HG03097 (cell line): Measurements from ENCODE around the gene SCN1A.

Experiments used
- ATAC-seq: cut with Tn5 transposase; IDR thresholded peaks from one replicate; pipeline ENCODE4 v1.9.1; 2021; ENCODE audit not compliant: unreplicated experiment, low FRiP score

Gene SCN1A

GRCh38 chr2:166084301-166084700, 43.5 kb downstream of the SCN1A start:
- no peak for ATAC-seq

GRCh38 chr2:166082736-166083135, 45.1 kb downstream of the SCN1A start:
- no peak for ATAC-seq

DNA sequence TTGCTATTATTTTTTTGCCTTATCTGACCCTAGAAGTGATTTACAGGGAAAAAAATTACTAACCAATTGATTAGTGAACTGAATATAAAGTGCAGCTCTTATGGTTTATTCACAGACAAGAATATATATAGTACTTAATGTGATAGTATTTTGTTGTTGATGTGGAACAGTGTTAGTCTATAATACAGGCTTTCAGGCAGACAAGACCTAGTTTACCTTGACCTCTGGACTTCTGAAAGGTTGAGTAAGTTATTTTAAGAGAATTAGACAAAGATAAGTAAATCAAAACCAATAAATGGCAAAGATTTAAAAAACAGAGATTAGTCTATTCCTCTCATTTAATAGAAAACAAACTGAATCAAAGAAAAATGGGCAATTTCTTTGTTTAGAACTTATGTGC, 46.0 kb downstream of the SCN1A start:
- no peak for ATAC-seq

DNA sequence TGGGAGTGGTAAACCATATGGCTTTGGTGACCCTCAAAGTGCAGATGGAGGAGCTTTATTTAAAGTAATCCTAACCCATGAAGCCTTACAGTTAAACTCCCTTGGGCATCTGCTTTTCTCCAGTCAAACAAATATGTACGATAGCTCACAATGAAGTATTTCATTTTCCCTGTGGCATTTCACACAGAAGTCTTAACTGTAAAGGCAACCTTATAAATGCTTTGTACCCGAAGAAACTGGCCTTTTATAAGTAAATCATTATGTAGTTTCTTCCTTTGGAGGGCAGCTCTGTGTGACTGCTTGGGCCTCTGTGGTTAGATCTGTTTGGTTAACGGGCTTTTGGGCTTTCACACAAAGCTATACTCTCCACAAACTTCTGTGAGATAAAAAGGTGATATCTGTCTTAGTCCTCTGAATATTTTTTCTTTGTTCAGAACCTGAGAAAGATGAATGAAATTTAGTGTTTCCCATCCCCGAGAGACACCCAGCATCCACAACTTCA, 46.6 kb downstream of the SCN1A start:
- no peak for ATAC-seq

- ATAC-seq, result no peak
These were observed 53.4 kb downstream of the SCN1A start for GRCh38 chr2:166074430-166074829.

DNA sequence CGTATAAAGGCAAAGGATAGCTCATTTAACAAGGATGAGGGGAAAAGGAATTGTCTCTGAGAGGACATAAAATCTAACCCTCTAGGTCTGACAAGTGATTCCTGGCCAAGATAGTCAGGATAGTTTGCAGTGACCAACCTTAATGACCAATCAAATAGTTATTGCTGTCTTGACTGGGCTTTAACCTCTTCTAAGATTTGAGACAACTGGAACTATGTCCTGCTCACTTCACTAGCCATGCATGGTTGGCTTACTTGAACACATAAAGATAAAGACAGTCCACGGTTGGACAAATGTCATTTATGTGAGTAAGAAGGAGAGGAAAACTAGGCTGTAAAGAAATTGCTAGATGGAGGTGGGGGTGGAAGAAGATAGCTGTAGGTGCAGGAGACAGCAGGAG, 53.8 kb downstream of the SCN1A start:
- no peak for ATAC-seq

- ATAC-seq, result no peak
These were observed 57.6 kb downstream of the SCN1A start for GRCh38 chr2:166070231-166070630.

DNA sequence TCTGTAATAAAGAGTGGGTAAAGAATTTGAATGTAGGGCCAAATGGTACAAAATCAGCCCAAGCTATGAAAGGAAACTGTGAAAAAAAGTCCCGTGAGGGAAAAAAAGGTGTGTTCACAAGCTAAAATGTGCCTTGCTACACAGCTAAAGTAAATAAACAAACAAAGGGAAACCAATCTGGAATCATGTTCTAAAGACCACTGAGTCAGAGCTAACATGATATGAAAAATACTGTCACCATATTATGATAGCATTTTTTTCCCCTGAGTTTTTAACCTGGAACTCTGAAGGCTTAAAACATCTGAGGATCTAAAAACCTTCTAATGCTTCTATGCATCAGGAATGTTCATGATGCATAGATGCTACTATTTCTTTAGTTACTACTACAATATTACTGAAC, 58.8 kb downstream of the SCN1A start:
- no peak for ATAC-seq

DNA sequence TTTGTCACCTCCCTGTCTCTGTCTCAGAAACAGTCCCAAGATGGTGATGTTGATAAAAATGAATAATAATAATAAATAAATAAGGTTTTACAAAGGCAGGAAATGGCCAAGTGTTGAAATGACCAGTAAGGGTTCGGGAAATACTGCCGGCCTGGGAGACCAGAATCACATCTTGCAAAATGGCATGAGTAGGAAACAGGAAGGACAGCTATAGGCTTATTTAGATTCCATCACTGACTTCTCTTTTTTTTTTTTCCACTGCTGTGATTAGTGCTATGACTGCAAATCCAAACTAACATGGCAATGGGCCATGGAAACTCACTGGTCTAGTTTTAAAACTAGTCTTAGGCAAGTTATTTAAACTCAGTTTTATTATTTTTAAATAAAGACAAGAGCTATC, 60.6 kb downstream of the SCN1A start:
- no peak for ATAC-seq

- no peak for ATAC-seq
These were observed 67.6 kb downstream of the SCN1A start for GRCh38 chr2:166060191-166060590.

DNA sequence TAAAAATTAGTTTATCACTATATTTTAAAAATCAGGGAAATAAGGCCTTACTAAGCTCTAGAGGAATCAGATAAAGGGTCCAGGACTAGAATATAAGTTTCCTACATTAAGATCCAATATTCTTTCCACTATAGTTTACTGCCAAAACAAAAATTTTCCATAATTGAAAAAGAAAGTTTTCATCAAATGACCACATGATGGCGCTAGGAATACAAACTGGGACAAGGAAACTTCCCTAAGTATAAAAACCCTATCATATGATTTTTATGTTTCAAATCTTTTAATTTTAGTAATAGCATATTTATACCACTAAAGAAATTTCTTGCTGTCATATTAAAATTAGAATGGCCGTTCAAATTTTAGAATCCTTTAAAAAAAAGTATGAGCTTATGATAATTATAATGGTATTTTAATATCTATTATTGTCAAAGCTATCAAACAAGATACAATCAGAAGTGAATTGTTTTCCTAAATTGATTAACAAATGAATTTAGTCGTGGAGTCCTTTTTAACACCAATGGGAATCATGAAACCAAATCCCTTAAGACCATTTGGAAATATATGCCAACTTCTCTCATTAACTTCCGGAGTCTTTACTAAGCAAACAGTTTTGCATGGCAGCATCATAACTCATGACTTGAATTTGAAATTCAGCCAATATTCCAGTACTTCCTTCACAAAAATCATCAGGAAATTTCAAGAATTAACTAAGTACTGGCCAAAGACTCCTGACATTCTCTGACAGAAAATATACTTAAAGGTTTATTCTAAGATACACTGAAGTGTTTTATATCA, 70.3 kb downstream of the SCN1A start:
- no peak for ATAC-seq

- ATAC-seq, result no peak
These were observed 82.9 kb downstream of the SCN1A start for GRCh38 chr2:166044853-166045483.

DNA sequence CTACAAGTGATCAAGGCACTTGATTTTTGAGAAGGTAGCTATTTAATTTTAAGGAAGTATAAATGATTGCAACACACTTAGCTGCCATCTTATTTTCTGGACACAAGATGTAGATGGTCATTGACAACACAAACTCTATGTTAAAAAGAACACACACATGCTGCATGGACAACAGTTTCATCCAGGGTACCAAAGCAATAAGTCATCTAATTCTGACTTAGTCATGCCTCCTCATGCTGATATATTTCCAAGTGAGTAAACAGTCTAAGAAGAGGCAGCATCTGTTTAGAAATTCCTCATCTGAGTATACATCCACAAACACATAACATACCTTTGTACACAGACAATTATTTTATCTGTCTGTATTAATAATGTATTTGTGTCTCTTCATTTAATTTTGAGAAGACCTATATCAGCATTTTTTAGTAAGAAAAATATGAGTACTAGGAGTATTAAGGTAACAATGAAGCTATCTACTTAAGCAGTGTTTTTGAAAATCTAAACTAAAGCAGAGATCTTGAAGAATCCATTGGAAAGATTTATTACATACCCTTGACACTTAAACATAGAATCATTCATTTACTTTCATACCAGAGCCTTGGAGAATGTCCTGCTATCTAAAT, 84.9 kb downstream of the SCN1A start:
- ATAC-seq, result no peak

- no peak for ATAC-seq
These were observed 85.5 kb downstream of the SCN1A start for GRCh38 chr2:166042356-166042755.

DNA sequence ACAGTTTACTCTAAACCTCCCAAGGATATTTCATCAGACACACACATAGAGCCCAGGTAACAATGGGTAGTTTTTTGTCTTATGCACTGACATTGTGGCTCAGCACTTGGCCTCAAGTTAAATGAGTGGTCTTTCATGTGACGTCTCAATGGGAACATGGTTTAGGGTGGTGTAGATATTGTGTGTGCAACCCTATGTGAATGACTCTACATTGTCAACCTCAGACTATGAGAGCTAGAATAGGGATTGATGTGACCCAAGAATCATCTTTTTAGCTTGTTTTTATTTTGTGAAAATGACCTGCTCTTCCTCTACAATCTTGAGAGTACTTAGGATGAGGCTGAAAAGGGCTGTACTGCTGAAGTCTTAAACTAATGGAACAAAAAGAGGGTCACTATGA, 86.2 kb downstream of the SCN1A start:
- no peak for ATAC-seq

- no peak for ATAC-seq
These were observed 95.5 kb downstream of the SCN1A start for GRCh38 chr2:166032361-166032760.

DNA sequence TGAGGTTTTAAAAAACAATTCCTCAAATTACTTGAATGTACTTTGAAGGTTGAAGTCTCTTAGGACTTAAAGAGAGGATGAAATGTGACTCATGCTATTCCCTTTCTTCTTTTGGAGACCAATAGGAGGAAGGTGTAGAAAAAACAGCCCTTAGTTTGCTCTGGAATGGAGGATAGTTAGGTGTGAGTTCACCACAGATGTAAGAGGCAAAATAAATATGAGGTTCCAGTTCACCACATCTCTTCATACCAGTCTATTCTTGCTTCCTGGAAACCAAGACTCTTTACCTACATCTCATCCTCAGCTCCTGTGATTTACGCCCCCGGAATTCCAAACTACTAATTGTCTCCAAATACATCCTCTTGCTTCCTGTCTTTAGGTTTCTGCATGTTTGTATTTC, 96.8 kb downstream of the SCN1A start:
- ATAC-seq, result no peak

- ATAC-seq, result no peak
These were observed 102.5 kb downstream of the SCN1A start for GRCh38 chr2:166025313-166025712.

GRCh38 chr2:166017208-166017607, 110.6 kb downstream of the SCN1A start:
- no peak for ATAC-seq

- no peak for ATAC-seq
These were observed 113.9 kb downstream of the SCN1A start for GRCh38 chr2:166013878-166014277.

DNA sequence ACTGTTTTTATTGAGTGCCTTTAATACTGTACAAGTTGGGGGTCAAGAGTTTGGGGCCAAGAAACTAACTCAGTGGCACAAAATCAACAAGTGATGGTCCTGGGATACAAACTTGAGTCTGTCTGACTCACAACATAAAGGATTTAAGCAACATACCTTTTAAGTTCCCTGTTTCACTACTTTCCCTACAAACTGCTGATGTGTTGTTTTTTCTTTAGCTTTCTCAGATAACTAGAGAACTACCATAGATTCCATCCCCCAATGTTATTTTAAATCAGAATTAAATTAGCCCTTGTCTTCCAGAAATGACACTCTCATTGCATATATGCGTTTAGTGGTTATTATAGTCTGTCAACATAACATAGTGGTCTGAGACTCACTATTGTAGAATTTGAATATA, 116.2 kb downstream of the SCN1A start:
- ATAC-seq, result no peak

- no peak for ATAC-seq
These were observed 127.4 kb downstream of the SCN1A start for GRCh38 chr2:166000401-166000800.
